Stimulated activated naive CD8-positive, alpha-beta T cell treated with anti-CD3 and anti-CD28 coated beads, Interleukin-15, Interleukin-2, amounts not matched to agents 100 ng/mL and 50 ng/mL, for 24 hours (primary cell): ENCODE data around the gene PFDN4.
"Not testable (repeated sequence)": the region's sequence is repeated elsewhere in the genome, so short reads cannot be mapped to it uniquely, and the experiment has no call there.

Experiments
- H3K27ac Mint-ChIP-seq: one replicate; pipeline ENCODE4 v1.8.0; 2021; ENCODE audit warnings: mild to moderate bottlenecking, mixed read lengths
- H3K27me3 Mint-ChIP-seq: one replicate; pipeline ENCODE4 v1.8.0; 2021; ENCODE audit warnings: mixed read lengths
- H3K36me3 Mint-ChIP-seq: one replicate; pipeline ENCODE4 v1.8.0; 2021; ENCODE audit warnings: low read depth, mixed read lengths
- H3K4me1 Mint-ChIP-seq: one replicate; pipeline ENCODE4 v1.8.0; 2021; ENCODE audit warnings: low read depth, mixed read lengths
- H3K4me3 Mint-ChIP-seq: one replicate; pipeline ENCODE4 v1.8.0; 2021; ENCODE audit warnings: mild to moderate bottlenecking, mixed read lengths
- H3K9me3 Mint-ChIP-seq: one replicate; pipeline ENCODE4 v1.8.0; 2021; ENCODE audit warnings: mixed read lengths

PFDN4 gene

DNA sequence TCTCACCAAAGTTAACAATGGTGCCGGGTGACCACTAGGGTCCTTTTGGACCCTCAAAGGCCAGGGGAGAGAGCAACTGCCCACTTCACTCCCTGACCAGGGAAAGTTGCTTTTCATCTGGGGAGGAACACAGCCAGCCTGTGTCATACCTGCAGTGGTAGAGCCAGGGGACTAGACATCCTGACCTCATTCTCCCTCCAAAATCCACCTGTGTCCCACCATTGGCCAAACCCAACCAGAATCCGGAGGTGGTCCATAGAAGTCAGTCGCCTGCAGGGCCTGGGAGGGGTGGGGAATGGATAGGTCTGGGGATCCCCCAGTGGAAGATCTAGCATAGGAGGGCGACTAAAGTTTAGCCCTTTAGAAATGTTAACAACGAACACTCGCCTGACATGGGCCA lies 12.8 kb downstream of the PFDN4 start:
- Mint-ChIP-seq H3K9me3 (no peaks in the 10 kb centered on the region), H3K36me3 (peaks cover 36% of the 10 kb centered on the region), H3K27me3 (no peaks in the 10 kb centered on the region), H3K27ac (peak overlapping the region; percentile 94), H3K4me1 (peaks cover 24% of the 10 kb centered on the region), H3K4me3 (no peak overlapping the region)

DNA sequence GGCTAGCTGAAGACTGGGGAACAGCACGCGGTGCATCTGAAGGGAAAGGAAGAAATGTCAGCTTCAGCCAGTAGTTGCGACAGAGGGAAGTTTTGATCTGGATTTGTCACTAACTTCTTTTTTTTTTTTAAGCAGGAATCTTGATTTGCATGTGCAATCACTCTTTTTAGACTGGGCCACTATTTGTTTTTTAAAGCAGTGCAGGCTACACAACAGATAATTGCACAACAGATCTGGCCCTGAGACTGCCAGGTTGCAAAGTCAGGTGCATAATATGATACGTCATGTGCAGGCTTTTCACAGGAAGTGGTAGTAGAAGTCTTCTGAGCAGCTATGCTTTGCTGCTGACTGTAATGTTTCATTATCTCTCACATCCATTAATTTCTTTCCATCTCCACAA lies 13.5 kb downstream of the PFDN4 start:
- peaks cover 30% of the 10 kb centered on the region for H3K36me3 Mint-ChIP-seq
- H3K4me3 Mint-ChIP-seq, result peak overlapping the region; percentile 55
- H3K9me3 Mint-ChIP-seq, result no peaks in the 10 kb centered on the region
- peaks cover 24% of the 10 kb centered on the region for H3K4me1 Mint-ChIP-seq
- H3K27me3 Mint-ChIP-seq, result no peaks in the 10 kb centered on the region
- H3K27ac Mint-ChIP-seq, result peak overlapping the region; percentile 94

DNA sequence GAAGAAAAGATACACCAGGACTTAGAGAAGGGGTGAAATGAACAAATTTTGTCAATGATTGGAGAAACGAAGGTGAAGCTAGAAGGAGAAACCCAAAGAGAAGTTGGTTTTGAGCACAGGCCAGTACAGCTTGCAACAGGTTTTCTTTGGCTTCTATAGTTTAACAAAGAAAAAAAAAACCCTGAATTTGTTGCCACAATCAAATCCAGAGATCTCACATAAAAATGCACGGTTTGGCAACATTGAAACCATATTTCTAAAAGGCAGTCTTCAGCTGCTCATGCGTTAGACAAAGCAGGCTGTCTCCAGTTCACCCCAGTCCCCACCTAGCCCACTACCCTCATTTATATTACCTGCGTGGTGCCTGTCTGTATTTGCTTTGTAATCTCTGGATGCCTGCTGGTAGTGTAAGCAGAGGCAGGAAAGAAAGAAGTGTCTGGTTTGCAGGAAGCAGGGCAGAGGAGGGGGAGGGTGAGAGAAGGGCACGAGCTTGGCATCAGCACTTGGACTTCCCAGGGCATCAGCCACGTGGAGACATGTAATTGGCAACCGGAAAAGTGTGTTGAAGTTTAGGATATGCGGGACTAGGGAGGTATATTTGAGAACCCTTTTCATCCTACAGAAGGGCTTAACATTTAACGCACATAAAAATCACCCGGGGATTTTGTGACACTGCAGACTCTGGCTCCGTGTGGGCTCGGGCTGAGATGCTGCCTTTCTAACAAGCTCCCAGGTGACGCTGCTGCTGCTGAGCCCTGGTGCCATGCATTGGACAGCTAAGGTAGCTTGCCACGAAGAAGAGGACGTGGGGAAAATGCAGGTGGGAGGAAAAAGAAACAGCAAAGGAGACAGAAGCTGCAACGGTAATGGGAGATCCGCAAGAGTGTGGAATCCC lies 14.4 kb downstream of the PFDN4 start:
- H3K9me3 Mint-ChIP-seq, result no peaks in the 10 kb centered on the region
- peak overlapping the region; percentile 94 for H3K27ac Mint-ChIP-seq
- peaks cover 24% of the 10 kb centered on the region for H3K36me3 Mint-ChIP-seq
- peaks cover 24% of the 10 kb centered on the region for H3K4me1 Mint-ChIP-seq
- H3K4me3 Mint-ChIP-seq, result no peak overlapping the region
- no peaks in the 10 kb centered on the region for H3K27me3 Mint-ChIP-seq

DNA sequence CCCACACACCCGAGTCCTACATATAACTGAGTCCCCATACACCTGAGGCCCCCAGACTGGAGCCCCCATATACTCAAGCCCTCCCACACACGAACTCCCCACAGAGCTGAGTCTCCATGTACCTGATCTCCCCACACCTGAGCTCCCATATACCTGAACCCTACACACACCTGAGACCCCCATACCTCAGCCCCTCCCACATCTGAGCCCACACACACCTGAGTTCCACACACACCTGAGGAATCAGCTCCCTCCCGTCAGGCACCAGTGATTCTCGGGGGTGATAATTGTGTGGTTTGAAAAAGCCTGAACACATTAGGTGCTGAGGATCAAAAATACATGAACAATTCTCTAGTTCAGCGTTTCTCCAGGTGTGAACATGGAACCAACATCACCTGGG lies 15.4 kb downstream of the PFDN4 start:
- Mint-ChIP-seq H3K27me3 (no peaks in the 10 kb centered on the region), H3K27ac (no peak overlapping the region), H3K4me1 (peaks cover 24% of the 10 kb centered on the region), H3K36me3 (peaks cover 17% of the 10 kb centered on the region), H3K4me3 (no peak overlapping the region), H3K9me3 (peaks cover 5% of the 10 kb centered on the region)

DNA sequence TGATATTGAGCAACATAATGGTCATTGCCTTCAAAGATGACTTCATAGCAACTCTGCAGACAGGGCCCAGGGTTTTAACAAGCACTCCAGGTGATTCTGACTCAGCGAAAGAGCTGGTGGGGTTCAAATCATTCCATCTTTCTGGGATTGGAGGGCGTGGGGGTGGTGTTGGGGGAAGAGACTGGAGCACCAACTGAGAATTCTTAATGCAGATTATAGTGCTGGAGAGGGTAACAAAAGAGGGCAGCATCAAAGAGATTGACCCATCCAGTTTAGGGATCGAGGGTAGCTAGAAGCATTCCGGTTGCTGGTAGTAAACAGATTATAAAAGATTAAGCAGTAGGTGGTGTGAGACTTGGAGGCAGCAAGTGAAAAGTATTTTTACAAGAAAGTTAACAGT lies 15.9 kb downstream of the PFDN4 start:
- Mint-ChIP-seq H3K4me1 (peaks cover 24% of the 10 kb centered on the region), H3K9me3 (peaks cover 5% of the 10 kb centered on the region), H3K4me3 (no peak overlapping the region), H3K27me3 (no peaks in the 10 kb centered on the region), H3K36me3 (peaks cover 12% of the 10 kb centered on the region), H3K27ac (no peak overlapping the region)

DNA sequence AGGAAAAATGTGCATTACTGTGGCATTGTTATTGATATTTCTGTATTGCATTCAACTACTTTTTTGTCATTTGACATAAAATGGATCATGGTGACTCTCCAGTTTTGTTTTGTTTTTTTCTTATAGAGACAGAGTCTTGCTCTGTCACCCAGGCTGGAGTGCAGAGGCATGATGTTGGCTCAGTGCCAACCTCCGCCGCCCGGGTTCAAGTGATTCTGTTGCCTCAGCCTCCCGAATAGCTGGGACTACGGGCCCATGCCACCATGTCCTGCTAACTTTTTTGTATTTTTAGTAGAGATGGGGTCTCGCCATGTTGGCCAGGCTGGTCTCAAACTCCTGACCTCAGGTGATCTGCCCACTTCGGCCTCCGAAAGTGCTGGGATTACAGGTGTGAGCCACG lies 16.8 kb downstream of the PFDN4 start:
- peaks cover 11% of the 10 kb centered on the region for H3K36me3 Mint-ChIP-seq
- H3K4me3 Mint-ChIP-seq, H3K9me3 Mint-ChIP-seq, H3K27me3 Mint-ChIP-seq, H3K27ac Mint-ChIP-seq: not testable (repeated sequence)
- H3K4me1 Mint-ChIP-seq, result peaks cover 24% of the 10 kb centered on the region

DNA sequence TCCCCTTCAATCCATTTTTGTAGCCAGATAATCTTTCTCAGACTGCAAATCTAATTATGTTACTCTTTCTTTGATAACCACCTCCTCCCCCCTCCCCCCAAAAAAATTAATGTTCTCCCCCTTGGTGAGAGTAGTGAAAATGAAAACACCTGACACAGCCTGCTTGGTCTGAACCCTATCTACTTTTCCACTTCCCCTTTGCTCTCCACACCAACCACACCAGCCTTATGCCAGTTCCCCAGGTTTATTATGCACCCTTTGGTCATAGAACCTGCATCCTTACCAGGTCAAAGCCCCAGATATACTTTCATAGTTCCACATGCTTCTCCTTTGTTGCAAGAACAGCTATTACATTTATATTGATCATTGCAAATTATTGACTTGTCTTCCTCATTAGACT lies 19.4 kb downstream of the PFDN4 start:
- Mint-ChIP-seq H3K9me3 (peaks cover 8% of the 10 kb centered on the region), H3K36me3 (no peaks in the 10 kb centered on the region)

DNA sequence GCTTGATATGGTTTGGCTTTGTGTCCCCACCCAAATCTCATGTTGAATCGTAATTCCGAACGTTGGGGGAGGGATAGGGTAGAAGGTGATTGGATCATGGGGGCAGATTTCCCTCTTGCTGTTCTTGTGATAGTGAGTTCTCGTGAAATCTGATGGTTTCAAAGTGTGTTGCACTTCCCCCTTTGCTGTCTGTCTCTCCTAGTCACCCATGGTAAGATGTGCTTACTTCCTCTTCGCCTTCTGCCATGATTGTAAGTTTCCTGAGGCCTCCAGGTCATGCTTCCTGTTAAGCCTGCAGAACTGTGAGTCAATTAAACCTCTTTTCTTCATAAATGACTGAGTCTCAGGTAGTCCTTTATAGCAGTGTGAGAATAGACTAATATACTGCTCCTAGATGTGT lies 19.9 kb downstream of the PFDN4 start:
- H3K27ac Mint-ChIP-seq, result no peak overlapping the region
- H3K9me3 Mint-ChIP-seq, result peaks cover 8% of the 10 kb centered on the region
- H3K4me1 Mint-ChIP-seq, result no peaks in the 10 kb centered on the region
- H3K36me3 Mint-ChIP-seq, result no peaks in the 10 kb centered on the region
- H3K27me3 Mint-ChIP-seq, result peaks cover 5% of the 10 kb centered on the region
- no peak overlapping the region for H3K4me3 Mint-ChIP-seq

More for the DNA sequence above, 19.4 kb downstream of the PFDN4 start:
- Mint-ChIP-seq H3K27me3 (peaks cover under 1% of the 10 kb centered on the region), H3K4me3 (no peak overlapping the region), H3K4me1 (peaks cover 4% of the 10 kb centered on the region), H3K27ac (no peak overlapping the region)

DNA sequence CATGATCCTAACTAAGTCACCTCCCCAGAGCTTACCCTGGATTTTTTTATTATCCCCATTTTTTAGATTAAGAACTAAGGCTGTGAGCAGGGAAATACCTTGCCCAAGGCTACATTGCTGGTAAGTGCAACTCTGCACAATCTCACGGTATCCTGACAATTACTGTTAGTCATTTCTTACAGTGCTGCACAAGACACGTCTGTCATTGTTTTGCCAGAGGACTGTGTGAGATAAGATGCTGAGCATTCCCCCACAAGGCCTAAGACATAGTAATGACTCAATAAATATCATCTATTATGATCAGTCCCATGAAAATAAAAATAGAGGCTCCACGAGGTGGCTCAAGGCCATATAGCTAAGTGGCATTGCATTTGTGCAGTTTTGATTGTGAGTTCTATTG lies 21.0 kb downstream of the PFDN4 start:
- no peaks in the 10 kb centered on the region for H3K4me1 Mint-ChIP-seq
- peaks cover 8% of the 10 kb centered on the region for H3K9me3 Mint-ChIP-seq
- no peak overlapping the region for H3K4me3 Mint-ChIP-seq
- no peak overlapping the region for H3K27ac Mint-ChIP-seq
- H3K36me3 Mint-ChIP-seq, result no peaks in the 10 kb centered on the region
- peaks cover 5% of the 10 kb centered on the region for H3K27me3 Mint-ChIP-seq

DNA sequence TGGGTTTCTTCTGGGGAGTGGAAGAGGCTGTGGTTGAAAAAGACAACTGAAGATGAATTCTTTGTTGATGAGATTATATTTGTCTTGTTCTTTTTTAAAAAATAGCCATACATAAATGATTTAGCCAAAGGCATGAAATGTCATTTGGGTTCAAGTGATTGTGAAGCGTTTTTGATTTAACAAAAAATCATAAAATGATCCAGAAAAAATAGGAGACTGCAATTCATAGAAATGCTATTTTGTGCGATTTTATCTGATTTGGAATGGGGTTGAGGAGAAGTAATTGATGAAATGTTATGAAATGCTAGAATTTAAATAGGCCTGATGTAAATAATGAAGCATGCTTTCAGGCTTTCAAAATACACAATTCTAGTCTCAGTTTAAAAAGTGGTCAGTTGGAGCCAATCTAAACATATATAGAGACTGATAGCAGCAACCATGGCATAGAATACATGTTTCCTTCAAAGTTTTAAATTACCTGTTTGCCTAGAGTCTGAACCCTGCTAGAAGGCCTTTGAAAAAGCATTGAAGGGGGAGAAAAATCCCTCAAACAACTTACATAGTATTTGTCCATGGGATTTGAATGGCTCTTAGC lies 21.8 kb downstream of the PFDN4 start:
- H3K4me1 Mint-ChIP-seq, result no peaks in the 10 kb centered on the region
- H3K4me3 Mint-ChIP-seq, result no peak overlapping the region
- no peak overlapping the region for H3K27ac Mint-ChIP-seq
- H3K9me3 Mint-ChIP-seq, result peaks cover 8% of the 10 kb centered on the region
- peaks cover 9% of the 10 kb centered on the region for H3K27me3 Mint-ChIP-seq
- no peaks in the 10 kb centered on the region for H3K36me3 Mint-ChIP-seq

DNA sequence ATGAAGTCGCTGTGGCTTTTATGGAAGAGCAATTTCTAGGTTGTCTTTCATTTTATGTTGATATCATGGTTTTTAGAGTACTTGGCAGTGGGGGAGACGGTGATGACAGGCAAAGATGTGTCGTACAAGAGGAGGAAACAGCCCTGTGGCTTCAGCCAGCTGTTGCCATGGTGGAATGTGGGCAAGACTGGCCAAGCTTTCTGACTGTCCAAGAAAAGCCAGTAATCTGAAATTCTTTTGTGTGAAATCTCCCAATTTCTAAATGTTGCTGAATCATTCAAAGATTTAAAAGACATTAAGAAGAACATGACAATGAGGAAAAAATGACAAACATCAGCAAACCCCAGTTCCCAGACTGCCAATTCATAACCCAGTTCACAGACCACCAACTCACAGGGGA lies 23.1 kb downstream of the PFDN4 start:
- H3K4me1 Mint-ChIP-seq, result peaks cover 6% of the 10 kb centered on the region
- H3K27ac Mint-ChIP-seq, result no peak overlapping the region
- H3K36me3 Mint-ChIP-seq, result no peaks in the 10 kb centered on the region
- H3K9me3 Mint-ChIP-seq, result peaks cover 12% of the 10 kb centered on the region
- peaks cover 14% of the 10 kb centered on the region for H3K27me3 Mint-ChIP-seq
- no peak overlapping the region for H3K4me3 Mint-ChIP-seq

DNA sequence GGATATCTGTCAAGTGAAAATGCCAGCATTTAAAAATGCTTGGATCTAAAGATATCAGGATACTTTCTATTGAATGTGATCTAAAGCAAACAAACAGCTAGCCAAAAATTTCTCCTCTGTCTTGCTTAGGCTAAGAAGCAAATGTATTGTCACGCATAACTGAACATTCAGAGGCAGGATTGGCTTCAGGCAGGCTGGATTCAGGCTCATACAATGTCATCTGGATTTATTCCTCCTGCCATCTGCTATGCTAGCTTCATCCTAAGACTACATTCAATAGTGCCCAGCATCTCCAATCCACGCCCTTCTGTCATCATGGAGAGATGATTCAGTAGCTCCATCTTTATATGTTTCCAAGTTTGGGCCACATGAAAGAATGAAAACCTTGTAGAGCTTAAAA lies 27.1 kb downstream of the PFDN4 start:
- Mint-ChIP-seq H3K36me3 (no peaks in the 10 kb centered on the region), H3K27me3 (peaks cover 40% of the 10 kb centered on the region), H3K4me3 (no peak overlapping the region), H3K27ac (no peak overlapping the region), H3K9me3 (peaks cover 10% of the 10 kb centered on the region), H3K4me1 (peaks cover 6% of the 10 kb centered on the region)

DNA sequence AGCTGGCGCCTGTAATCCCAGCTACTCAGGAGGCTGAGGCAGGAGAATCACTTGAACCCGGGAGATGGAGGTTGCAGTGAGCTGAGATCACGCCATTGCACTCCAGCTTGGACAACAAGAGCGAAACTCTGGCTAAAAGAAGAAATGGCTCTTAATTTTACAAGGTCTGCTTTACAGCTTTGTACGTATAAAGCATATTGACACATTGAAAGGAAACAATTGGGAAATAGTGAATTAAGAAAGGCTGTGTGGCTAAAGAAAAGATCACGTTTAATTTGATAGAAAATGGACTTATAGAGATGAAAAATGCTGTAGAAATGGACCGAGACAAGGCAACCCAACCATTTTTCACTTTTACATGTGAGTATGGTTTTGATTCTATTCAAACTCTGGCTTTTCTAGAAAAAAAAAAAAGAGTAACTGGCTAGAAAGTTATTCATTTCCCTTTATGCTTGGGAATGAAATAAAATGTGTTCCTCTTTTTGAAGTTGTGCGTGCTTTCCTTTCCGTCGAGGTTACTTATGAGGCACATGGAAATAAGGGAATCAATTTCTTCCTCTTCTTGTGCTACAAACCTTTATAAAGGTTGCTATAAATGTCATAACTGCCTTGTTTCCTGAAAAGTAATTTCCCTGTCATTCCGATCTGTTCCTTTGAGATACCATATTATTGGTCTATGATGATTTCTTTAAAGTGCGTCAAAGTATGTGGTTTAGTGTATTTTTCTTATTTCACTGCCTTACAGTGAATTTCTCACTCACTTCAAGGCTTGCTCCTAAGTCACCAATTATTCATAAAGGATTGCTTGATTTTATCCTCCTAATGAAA lies 29.4 kb downstream of the PFDN4 start:
- Mint-ChIP-seq H3K27me3 (peaks cover 47% of the 10 kb centered on the region), H3K4me1 (peaks cover 6% of the 10 kb centered on the region), H3K36me3 (no peaks in the 10 kb centered on the region), H3K27ac (no peak overlapping the region), H3K9me3 (peaks cover 6% of the 10 kb centered on the region), H3K4me3 (no peak overlapping the region)

DNA sequence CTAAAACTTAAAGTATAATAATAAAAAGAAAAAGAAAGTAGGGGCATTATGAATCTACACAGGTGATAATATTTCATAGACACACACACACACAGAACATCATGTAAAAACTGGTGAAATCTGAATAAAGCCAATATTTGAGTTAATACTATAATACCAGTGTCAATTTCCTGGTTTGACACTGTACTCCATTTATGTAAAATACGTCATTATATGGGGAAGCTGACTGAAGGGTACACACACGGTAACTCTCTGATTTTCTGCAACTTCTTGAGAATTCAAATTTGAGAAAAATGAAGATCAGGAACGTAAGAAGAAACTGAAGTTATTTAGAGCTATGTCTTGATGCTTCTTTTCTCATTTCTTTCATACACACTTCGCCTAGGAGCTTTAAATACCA lies 36.2 kb downstream of the PFDN4 start:
- Mint-ChIP-seq H3K27ac (no peak overlapping the region), H3K36me3 (no peaks in the 10 kb centered on the region)

DNA sequence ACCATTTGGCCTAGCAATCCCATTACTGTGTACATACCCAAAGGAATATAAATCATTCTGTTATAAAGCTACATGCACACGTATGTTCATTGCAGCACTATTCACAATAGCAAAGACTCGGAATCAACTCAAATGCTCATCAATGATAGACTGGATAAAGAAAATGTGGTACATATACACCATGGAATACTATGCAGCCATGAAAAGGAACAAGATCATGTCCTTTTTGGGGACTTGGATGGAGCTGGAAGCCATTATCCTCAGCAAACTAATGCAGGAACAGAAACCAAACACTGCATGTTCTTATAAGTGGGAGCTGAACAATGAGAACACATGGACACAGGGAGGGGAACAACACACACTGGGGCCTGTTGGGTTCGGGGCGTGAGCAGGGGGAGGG lies 40.8 kb downstream of the PFDN4 start:
- not testable (repeated sequence) for H3K4me3 Mint-ChIP-seq, H3K27ac Mint-ChIP-seq, H3K4me1 Mint-ChIP-seq, H3K36me3 Mint-ChIP-seq, H3K27me3 Mint-ChIP-seq
- peaks cover 10% of the 10 kb centered on the region for H3K9me3 Mint-ChIP-seq

More for the DNA sequence above, 36.2 kb downstream of the PFDN4 start:
- H3K27me3 Mint-ChIP-seq, result peaks cover 17% of the 10 kb centered on the region
- H3K4me1 Mint-ChIP-seq, result no peaks in the 10 kb centered on the region
- peaks cover 10% of the 10 kb centered on the region for H3K9me3 Mint-ChIP-seq
- no peak overlapping the region for H3K4me3 Mint-ChIP-seq
